ENCODE results near the gene CSMD2.

- TF ChIP-seq CTCF (IDR thresholded peaks at IDR 0.05): no peak
- no peak for TF ChIP-seq EZH2phosphoT487 (IDR thresholded peaks at IDR 0.05; ENCODE audit: borderline replicate concordance, low read depth)
- TF ChIP-seq GABPA (IDR thresholded peaks at IDR 0.05; ENCODE audit: low read depth): no peak
- no peak for TF ChIP-seq MAX (IDR thresholded peaks at IDR 0.05; ENCODE audit: low read depth)
- TF ChIP-seq POLR2AphosphoS5 (IDR thresholded peaks at IDR 0.05; ENCODE audit: low read depth, low read length): no peak
- no peak for TF ChIP-seq CHD2 (IDR thresholded peaks at IDR 0.05; ENCODE audit: low read length, partially characterized antibody)
- TF ChIP-seq EP300 (IDR thresholded peaks at IDR 0.05; ENCODE audit: borderline replicate concordance in 1 of 2, low read depth in 1 of 2, low read length in 1 of 2): no peak
- no peak for TF ChIP-seq RXRA (IDR thresholded peaks at IDR 0.05; ENCODE audit: borderline replicate concordance, low read depth)
- no peak for TF ChIP-seq SMC3 (IDR thresholded peaks at IDR 0.05; ENCODE audit: low read depth, low read length)
- no peak for TF ChIP-seq FOXM1 (IDR thresholded peaks at IDR 0.05; ENCODE audit: low read depth)
- no peak for TF ChIP-seq USF2 (IDR thresholded peaks at IDR 0.05; ENCODE audit: borderline replicate concordance, low read depth, low read length)
Observed at GRCh38 chr1:33893147-33893830, 271.7 kb downstream of the CSMD2 start.
